ENCODE measurements around the gene SIPA1. TPM values are rescaled to one million over a fixed set of nuclear protein-coding genes. Genes with fewer than 3 reads are reported as not detected.

SIPA1 gene
- total and polyA plus RNA-seq, 9 of the 15 experiments (the other 6 are each of a cell fraction or from before 2014, with no cell fraction given), result 0.25 to 85.8 (median 16.8) TPM

GRCh38 chr11:65652511-65653228 lies 14.8 kb downstream of the SIPA1 start (continued):
- TF ChIP-seq, protein P1, sequence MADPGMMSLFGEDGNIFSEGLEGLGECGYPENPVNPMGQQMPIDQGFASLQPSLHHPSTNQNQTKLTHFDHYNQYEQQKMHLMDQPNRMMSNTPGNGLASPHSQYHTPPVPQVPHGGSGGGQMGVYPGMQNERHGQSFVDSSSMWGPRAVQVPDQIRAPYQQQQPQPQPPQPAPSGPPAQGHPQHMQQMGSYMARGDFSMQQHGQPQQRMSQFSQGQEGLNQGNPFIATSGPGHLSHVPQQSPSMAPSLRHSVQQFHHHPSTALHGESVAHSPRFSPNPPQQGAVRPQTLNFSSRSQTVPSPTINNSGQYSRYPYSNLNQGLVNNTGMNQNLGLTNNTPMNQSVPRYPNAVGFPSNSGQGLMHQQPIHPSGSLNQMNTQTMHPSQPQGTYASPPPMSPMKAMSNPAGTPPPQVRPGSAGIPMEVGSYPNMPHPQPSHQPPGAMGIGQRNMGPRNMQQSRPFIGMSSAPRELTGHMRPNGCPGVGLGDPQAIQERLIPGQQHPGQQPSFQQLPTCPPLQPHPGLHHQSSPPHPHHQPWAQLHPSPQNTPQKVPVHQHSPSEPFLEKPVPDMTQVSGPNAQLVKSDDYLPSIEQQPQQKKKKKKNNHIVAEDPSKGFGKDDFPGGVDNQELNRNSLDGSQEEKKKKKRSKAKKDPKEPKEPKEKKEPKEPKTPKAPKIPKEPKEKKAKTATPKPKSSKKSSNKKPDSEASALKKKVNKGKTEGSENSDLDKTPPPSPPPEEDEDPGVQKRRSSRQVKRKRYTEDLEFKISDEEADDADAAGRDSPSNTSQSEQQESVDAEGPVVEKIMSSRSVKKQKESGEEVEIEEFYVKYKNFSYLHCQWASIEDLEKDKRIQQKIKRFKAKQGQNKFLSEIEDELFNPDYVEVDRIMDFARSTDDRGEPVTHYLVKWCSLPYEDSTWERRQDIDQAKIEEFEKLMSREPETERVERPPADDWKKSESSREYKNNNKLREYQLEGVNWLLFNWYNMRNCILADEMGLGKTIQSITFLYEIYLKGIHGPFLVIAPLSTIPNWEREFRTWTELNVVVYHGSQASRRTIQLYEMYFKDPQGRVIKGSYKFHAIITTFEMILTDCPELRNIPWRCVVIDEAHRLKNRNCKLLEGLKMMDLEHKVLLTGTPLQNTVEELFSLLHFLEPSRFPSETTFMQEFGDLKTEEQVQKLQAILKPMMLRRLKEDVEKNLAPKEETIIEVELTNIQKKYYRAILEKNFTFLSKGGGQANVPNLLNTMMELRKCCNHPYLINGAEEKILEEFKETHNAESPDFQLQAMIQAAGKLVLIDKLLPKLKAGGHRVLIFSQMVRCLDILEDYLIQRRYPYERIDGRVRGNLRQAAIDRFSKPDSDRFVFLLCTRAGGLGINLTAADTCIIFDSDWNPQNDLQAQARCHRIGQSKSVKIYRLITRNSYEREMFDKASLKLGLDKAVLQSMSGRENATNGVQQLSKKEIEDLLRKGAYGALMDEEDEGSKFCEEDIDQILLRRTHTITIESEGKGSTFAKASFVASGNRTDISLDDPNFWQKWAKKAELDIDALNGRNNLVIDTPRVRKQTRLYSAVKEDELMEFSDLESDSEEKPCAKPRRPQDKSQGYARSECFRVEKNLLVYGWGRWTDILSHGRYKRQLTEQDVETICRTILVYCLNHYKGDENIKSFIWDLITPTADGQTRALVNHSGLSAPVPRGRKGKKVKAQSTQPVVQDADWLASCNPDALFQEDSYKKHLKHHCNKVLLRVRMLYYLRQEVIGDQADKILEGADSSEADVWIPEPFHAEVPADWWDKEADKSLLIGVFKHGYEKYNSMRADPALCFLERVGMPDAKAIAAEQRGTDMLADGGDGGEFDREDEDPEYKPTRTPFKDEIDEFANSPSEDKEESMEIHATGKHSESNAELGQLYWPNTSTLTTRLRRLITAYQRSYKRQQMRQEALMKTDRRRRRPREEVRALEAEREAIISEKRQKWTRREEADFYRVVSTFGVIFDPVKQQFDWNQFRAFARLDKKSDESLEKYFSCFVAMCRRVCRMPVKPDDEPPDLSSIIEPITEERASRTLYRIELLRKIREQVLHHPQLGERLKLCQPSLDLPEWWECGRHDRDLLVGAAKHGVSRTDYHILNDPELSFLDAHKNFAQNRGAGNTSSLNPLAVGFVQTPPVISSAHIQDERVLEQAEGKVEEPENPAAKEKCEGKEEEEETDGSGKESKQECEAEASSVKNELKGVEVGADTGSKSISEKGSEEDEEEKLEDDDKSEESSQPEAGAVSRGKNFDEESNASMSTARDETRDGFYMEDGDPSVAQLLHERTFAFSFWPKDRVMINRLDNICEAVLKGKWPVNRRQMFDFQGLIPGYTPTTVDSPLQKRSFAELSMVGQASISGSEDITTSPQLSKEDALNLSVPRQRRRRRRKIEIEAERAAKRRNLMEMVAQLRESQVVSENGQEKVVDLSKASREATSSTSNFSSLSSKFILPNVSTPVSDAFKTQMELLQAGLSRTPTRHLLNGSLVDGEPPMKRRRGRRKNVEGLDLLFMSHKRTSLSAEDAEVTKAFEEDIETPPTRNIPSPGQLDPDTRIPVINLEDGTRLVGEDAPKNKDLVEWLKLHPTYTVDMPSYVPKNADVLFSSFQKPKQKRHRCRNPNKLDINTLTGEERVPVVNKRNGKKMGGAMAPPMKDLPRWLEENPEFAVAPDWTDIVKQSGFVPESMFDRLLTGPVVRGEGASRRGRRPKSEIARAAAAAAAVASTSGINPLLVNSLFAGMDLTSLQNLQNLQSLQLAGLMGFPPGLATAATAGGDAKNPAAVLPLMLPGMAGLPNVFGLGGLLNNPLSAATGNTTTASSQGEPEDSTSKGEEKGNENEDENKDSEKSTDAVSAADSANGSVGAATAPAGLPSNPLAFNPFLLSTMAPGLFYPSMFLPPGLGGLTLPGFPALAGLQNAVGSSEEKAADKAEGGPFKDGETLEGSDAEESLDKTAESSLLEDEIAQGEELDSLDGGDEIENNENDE (IDR thresholded peaks at IDR 0.05; ENCODE audit: low read depth, low read length), result no peak
- no peak for TF ChIP-seq PRMT5 (CRISPR knock-in tag; IDR thresholded peaks at IDR 0.05)
- 0 out of 2 replicates have a peak, but pooled peaks have one; percentile 67 for TF ChIP-seq ZNF77 (CRISPR knock-in tag; IDR thresholded peaks at IDR 0.05)
- peak; percentile 59; the same call in 1 of the 2 replicates for TF ChIP-seq ZNF764 (CRISPR knock-in tag; IDR thresholded peaks at IDR 0.05; ENCODE audit: low read depth)
- TF ChIP-seq CBX3 (IDR thresholded peaks at IDR 0.05; ENCODE audit: borderline replicate concordance in 1 of 2, low read length in 2 of 2), result 0 out of 3 replicates have a peak, but pooled peaks of 1 of the 2 experiments have one; percentile 39
- no peak for TF ChIP-seq SREBF1 (IDR thresholded peaks at IDR 0.05; ENCODE audit: borderline replicate concordance, low read depth, low read length)
- no peak for TF ChIP-seq ZBTB26 (CRISPR knock-in tag; IDR thresholded peaks at IDR 0.05)
- peak; percentile 13; the same call in 1 of the 2 replicates for TF ChIP-seq CAMTA2 (CRISPR knock-in tag; conservative IDR thresholded peaks at IDR 0.05)
- TF ChIP-seq CEBPB (tag; IDR thresholded peaks at IDR 0.05), result no peak
- no peak; the same call in 1 of the 2 replicates for TF ChIP-seq MYNN (IDR thresholded peaks at IDR 0.05)
- no peak for TF ChIP-seq MYNN (CRISPR knock-in tag; IDR thresholded peaks at IDR 0.05)
- TF ChIP-seq HMGN3 (IDR thresholded peaks at IDR 0.05; ENCODE audit: borderline replicate concordance, extremely low read depth, insufficient read length, low read depth, low read length), result peak; percentile 80
- TF ChIP-seq TGIF2 (CRISPR knock-in tag; IDR thresholded peaks at IDR 0.05), result no peak
- no peak for TF ChIP-seq SRSF9 (IDR thresholded peaks at IDR 0.05; ENCODE audit: borderline replicate concordance, low read depth, low read length)
